KMS-11 (cell line): ENCODE results near the gene ANKRD49.

Experiments used
- H2AFZ ChIP-seq: fragments of 200-600 bp; sonication (generic); 2 replicates; pipeline ENCODE4 v1.6.1; 2016; ENCODE audit warnings: antibody characterized with exemption, mixed run types, low read depth
- H3K27ac ChIP-seq: fragments of 200-600 bp; sonication (generic); 2 replicates; pipeline ENCODE4 v1.6.1; 2016; ENCODE audit warnings: mild to moderate bottlenecking, mixed run types
- H3K27me3 ChIP-seq: fragments of 200-600 bp; sonication (generic); 2 replicates; pipeline ENCODE4 v1.6.1; 2017; ENCODE audit warnings: mild to moderate bottlenecking, low read depth, mixed run types, moderate library complexity; ENCODE audit not compliant: insufficient read depth
- H3K36me3 ChIP-seq: fragments of 200-600 bp; sonication (generic); 2 replicates; pipeline ENCODE4 v1.6.1; 2017; ENCODE audit warnings: mild to moderate bottlenecking, mixed run types; ENCODE audit not compliant: insufficient read depth
- H3K4me1 ChIP-seq: fragments of 200-600 bp; sonication (generic); 2 replicates; pipeline ENCODE4 v1.6.1; 2016; ENCODE audit warnings: mild to moderate bottlenecking, low read depth, mixed run types; ENCODE audit not compliant: poor library complexity, severe bottlenecking
- H3K4me2 ChIP-seq: fragments of 200-600 bp; sonication (generic); 2 replicates; pipeline ENCODE4 v1.7.0; 2016; ENCODE audit warnings: mild to moderate bottlenecking, mixed run types
- H3K4me3 ChIP-seq: fragments of 200-600 bp; sonication (generic); IDR thresholded peaks from 2 replicates; pipeline ENCODE4 v1.6.1; 2017; ENCODE audit warnings: low read depth, low read length, mixed read lengths; ENCODE audit not compliant: insufficient read depth
- H3K79me2 ChIP-seq: fragments of 200-600 bp; sonication (generic); 2 replicates; pipeline ENCODE4 v1.6.1; 2016; ENCODE audit warnings: low read depth, mixed run types; ENCODE audit not compliant: insufficient read depth
- H3K9ac ChIP-seq: fragments of 200-600 bp; sonication (generic); 2 replicates; pipeline ENCODE4 v1.6.1; 2016; ENCODE audit warnings: mild to moderate bottlenecking, mixed run types
- H4K20me1 ChIP-seq: fragments of 200-600 bp; sonication (generic); 2 replicates; pipeline ENCODE4 v1.6.1; 2016; ENCODE audit warnings: mild to moderate bottlenecking, mixed run types; ENCODE audit not compliant: insufficient read depth
- TF ChIP-seq, protein P1 (sequence below): fragments of 200-600 bp; sonication (generic); conservative IDR thresholded peaks from 2 replicates; pipeline ENCODE4 v1.6.1; 2017; ENCODE audit warnings: low read depth, mild to moderate bottlenecking, antibody characterized with exemption, low read length, moderate library complexity, mixed read lengths

ANKRD49 gene

GRCh38 chr11:94477624-94478023, 16.2 kb upstream of the ANKRD49 start:
- TF ChIP-seq, protein P1, sequence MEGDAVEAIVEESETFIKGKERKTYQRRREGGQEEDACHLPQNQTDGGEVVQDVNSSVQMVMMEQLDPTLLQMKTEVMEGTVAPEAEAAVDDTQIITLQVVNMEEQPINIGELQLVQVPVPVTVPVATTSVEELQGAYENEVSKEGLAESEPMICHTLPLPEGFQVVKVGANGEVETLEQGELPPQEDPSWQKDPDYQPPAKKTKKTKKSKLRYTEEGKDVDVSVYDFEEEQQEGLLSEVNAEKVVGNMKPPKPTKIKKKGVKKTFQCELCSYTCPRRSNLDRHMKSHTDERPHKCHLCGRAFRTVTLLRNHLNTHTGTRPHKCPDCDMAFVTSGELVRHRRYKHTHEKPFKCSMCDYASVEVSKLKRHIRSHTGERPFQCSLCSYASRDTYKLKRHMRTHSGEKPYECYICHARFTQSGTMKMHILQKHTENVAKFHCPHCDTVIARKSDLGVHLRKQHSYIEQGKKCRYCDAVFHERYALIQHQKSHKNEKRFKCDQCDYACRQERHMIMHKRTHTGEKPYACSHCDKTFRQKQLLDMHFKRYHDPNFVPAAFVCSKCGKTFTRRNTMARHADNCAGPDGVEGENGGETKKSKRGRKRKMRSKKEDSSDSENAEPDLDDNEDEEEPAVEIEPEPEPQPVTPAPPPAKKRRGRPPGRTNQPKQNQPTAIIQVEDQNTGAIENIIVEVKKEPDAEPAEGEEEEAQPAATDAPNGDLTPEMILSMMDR = no peak
- Histone ChIP-seq H2AFZ (no peak overlapping the region), H3K27ac (no peak overlapping the region), H4K20me1 (no peaks in the 10 kb centered on the region), H3K27me3 (no peaks in the 10 kb centered on the region), H3K4me3 (no peak overlapping the region), H3K4me2 (no peak overlapping the region), H3K4me1 (peaks cover 28% of the 10 kb centered on the region), H3K9ac (no peak overlapping the region), H3K36me3 (no peaks in the 10 kb centered on the region), H3K79me2 (no peaks in the 10 kb centered on the region)

DNA sequence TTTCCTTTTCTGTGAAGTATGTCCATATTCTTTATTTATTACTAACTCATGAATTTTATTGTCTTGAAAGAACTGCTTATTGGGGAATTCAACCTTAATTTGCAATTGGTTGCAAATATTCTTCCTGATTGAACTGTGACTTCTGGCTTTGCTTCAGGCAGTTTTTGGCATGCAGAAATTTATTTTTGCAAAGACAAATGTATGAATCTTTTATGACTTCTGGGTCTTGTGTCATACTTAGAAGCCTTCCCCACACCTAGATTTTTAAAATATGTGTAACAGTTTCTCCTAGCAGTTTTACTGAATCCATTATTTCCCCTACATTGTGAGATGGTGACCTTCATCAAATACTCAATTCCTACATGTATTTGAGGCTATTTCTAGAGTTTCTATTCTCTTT, 12.4 kb upstream of the ANKRD49 start:
- Histone ChIP-seq H3K4me1 (no peaks in the 10 kb centered on the region), H4K20me1 (no peaks in the 10 kb centered on the region), H3K27ac (no peak overlapping the region), H2AFZ (no peak overlapping the region), H3K9ac (no peak overlapping the region), H3K27me3 (no peaks in the 10 kb centered on the region), H3K4me3 (no peak overlapping the region), H3K4me2 (no peak overlapping the region), H3K79me2 (no peaks in the 10 kb centered on the region), H3K36me3 (no peaks in the 10 kb centered on the region)
- TF ChIP-seq, protein P1 = no peak

- H2AFZ ChIP-seq = no peak overlapping the region
- TF ChIP-seq, protein P1 = no peak
- H3K79me2 ChIP-seq = peaks cover under 1% of the 10 kb centered on the region; the same call in 1 of the 2 replicates
- H3K4me3 ChIP-seq = no peak overlapping the region
- no peak overlapping the region for H3K4me2 ChIP-seq
- no peaks in the 10 kb centered on the region for H3K4me1 ChIP-seq
- H3K9ac ChIP-seq = no peak overlapping the region
- H4K20me1 ChIP-seq = no peaks in the 10 kb centered on the region
- no peak overlapping the region for H3K27ac ChIP-seq
- H3K36me3 ChIP-seq = no peaks in the 10 kb centered on the region
- no peaks in the 10 kb centered on the region for H3K27me3 ChIP-seq
Measured at GRCh38 chr11:94486068-94486467, 7.7 kb upstream of the ANKRD49 start.

DNA sequence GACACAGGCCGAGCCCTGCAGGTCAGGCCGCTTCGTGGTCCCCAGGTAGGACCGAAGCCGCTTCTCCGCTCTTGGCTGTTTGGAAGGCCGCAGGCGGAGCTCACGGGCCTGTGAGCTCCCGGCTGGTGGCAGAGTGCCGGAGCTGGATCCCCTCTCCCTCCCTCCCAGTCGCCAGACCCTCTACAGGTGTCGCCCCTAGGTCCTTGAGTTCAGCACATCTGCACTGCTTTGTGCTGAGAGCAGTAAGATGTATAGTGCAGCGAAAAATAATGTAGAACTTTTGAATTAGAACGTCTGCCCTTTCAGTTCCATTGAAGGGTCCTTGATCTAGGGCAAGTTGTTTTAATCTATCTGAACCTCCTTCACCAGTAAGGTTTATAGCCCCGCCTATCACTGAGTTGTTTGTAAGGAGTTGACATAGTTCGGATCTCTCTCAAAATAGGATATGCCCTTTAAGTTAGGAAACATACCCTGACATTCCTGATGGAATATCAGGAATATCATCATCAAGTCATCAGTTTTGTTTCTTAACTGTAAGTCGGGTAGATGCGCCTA, 419 bp downstream of the ANKRD49 start:
- Histone ChIP-seq H3K27ac (peak overlapping the region; percentile 60; the same call in 1 of the 2 replicates), H3K4me2 (peak overlapping the region; percentile 78), H3K4me1 (peaks cover 28% of the 10 kb centered on the region), H3K36me3 (no peaks in the 10 kb centered on the region), H3K4me3 (no peak overlapping the region), H3K27me3 (no peaks in the 10 kb centered on the region), H2AFZ (peak overlapping the region; percentile 34), H4K20me1 (no peaks in the 10 kb centered on the region), H3K79me2 (peaks cover 33% of the 10 kb centered on the region; the same call in 1 of the 2 replicates), H3K9ac (peak overlapping the region; percentile 88)
- TF ChIP-seq, protein P1 = no peak
